ENCODE measurements around the gene GPAT2.
"Not testable (repeated sequence)": the region's sequence is repeated elsewhere in the genome, so short reads cannot be mapped to it uniquely, and the experiment has no call there.

GPAT2 gene

DNA sequence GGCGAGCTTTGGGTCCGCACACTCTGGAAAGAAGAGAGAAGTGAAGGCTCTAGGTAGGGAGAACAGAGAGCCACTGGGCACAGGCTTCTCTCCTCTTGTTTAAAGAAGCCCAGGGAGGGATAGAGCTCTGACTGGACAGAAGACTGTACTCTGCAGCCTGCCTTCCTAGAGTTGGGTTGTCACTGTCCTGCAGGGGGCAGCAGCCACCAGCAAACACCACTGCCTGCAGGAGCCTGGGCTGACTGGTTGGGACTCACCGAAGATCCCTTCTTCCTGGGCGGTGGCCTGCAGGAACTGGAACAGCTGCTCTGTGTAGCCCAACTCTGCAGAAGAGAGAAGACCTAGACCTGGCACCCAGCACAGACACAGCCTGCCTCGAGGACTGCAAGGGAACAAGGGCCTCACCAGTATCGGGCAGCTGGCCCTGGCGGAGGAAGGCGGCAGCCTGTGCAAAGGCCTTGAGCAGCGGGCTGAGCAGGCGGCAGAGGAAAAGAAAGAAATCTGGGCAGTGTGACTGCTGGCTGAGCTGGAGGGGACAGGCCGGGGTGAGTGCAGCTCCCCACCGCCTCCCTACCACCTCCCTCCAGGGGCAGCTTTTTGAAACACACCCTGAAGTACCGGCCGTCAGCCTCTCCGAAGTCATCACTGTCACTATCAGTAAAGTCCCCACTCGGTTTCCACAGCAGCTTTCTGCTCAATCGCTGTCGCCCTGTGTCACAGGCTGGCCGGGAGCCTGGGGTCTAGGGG lies 11.8 kb downstream of the GPAT2 start:
- DNase-seq: peak; percentile 85

DNA sequence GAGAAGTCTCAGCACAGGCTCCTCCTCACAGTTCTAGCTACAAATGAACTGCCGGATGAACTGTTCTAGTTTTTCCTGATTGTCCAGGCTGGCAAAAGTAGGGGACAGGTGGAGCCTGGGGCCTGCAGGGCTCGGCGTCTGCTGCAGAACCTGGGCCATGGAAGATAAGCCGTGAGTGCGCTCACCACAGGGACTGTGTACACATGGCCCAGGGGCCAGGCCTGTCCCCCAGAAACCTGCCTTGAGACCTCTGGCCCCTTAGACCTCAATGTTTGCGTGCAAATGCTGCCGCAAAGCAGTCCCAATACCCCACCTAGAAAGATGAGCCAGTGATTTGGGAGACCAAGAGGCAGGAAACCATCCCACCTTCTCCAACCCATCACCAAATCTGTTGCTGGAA lies 12.6 kb downstream of the GPAT2 start:
- not testable (repeated sequence) for DNase-seq

DNA sequence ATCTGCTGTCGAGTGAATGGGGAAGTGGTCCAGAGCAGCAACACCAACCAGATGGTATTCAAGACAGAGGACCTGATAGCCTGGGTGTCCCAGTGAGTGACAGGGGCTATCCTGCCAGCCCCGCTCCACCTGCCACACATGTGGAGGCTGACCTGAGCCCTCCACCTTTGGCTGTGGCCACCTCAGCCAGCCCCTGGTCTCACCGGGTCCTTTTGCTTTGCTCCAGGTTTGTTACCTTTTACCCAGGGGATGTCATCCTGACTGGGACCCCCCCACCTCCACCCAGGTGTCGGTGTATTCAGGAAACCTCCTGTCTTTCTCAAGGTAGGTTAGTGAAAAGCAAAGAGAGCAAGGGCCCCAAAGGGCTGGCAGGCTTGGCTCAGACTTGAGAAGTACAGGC lies 13.6 kb downstream of the GPAT2 start:
- not testable (repeated sequence) for DNase-seq

DNA sequence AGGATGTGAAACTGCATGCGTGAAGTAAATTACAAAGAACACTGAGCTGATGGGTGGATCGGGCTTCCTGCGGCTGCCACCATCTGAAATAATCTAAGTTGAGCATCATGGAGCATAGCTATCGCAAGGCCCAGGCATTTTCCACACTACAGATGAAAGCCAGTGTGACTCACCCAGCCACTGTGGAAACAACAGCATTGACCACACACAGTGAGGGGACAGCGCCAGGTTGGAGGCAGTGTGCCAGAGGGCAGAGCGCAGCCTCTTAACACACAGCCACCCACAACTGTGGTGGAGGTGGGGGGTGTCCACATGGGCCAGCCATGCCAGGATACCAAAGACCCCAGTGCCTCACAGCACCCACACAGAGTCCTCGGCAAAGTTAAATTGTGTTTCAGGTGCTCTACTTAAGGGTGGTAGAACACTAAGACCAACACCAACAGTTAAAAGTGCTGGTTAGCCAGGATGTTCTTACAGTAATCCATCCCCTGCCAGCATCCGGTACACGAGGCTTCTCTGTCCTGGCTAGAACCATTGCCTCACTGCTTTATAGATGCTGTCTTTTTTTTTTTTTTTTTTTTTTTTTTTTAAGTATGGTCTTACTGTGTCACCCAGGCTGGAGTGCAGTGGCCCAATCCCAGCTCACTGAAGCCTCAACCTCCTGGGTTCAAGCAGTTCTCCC lies 14.7 kb downstream of the GPAT2 start:
- not testable (repeated sequence) for DNase-seq

DNA sequence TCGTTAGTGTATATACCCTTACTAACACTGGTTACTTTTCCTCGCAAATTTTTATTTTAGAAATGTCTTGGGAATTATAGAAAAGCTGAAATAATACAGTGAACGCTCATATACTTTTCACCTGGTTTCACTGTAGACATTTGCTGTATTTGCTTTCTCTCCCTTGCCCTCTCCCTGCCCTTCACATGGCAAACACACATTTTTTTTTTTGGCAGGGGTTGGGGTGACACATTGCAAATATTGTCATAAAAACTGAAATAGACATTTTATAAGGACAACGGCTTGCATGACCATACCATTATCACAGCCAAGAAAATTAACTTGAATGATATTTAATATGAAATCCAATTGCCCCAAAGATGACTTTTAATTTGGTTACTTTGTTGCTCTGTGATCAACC lies 18.4 kb downstream of the GPAT2 start:
- not testable (repeated sequence) for DNase-seq

DNA sequence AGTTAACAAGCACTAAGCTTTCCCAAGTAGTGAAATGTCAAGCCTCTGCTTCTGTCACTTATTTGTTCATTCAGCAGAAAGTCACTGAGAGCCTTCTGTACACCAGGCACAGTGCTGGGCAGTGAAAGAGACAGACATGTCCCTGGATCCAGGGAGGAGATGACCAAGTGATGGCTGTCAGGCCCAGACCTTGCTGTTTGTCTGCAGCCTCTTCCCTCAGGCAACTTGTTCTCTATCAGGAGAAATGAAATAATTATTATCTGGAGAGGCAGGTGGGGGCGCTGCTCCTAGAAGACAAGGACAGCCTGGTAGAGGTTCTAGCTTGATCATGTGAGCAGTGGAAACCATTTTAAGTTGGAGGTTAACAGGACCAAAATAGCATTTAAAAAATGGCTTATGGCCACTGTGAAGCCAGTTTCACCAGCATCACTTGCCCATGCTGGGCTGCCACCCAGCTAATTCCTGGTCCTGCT lies 21.9 kb downstream of the GPAT2 start:
- DNase-seq: not testable (repeated sequence)

DNA sequence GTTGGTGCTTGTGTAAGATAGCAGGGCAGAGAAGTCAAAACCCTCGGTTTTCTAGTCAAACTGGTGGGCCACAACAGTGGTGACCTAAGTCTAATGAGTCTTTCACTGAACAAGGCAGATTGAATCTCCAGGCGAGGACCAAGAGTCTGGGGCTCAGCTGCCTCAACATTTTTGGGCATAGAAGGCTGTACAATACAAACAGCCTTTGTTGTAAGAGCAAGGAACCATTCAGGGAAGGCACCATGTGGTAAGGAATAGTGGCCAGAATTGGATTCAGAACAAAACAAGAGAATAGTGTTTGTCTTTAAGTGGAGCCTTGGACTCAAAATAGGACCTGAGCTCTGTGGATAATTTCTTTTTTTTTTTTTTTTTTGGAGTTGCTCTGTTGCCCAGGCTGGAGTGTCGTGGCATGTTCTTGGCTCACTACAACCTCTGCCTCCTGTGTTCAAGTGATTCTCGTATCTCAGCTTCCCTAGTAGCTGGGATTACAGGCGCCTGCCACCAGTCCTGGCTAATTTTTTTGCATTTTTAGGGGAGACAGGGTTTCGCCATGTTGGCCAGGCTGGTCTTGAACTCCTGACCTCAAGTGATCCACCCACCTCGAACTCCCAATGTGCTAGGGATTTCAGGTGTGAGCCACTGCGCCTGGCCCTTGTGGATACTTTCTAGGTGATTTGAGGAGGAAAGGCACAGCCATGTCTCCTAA lies 22.5 kb downstream of the GPAT2 start:
- DNase-seq: not testable (repeated sequence)

DNA sequence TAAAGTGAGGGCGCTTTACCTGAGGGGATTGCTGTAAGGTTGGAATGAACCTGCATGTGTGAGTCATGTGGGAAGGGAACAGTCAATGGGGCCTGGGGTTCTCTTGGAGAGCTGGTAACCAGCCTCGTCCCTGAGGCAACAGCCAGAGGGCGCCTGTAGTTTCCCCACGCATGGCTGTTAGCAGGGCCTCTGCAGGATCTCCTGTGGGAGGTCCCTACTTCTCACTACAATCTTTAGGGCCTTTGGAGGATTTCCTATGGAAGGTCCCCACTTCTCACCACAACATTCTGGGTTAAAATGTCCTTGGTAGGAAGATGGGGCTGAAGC lies 23.6 kb downstream of the GPAT2 start:
- peak; percentile 31 for DNase-seq

DNA sequence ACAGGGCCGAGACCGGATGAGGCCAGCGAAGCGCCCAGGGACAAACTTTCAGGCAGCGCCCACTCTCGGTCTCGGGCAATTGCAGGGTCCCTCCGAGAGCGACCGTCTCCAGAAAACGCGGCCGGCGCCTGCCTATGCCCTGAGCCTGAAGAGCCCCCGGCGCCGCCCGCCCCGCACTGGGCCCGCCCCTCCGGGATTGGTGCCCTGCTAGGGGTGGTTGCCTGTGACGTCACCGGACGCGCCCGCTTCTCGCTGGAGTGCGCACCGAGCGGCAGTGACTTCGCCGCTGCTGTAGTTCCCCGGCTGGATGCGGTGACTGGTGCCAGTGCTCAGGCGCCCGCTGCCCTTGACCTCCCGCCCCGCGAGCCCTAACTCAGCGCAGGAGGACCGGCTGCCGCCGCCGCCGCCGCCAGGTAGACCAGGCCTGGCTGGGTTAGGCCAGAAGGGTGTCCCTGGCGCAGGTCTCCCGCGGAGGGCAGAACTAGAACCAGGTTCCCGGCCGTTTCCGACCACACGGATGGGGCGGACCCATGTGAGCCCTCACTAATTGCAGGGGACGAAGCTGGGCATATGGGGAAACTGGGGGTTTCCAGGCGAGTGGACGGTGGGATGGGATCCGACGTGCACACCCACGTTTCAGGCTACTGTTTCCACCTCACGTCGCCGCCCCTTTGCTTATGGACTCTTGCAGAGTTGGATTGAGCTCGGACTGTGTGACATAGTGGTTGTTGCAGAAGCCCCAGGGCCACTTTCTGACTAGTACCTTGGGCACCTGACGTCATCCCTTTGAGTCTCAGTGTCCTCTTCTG lies 24.2 kb downstream of the GPAT2 start:
- DNase-seq: peak; percentile 88

DNA sequence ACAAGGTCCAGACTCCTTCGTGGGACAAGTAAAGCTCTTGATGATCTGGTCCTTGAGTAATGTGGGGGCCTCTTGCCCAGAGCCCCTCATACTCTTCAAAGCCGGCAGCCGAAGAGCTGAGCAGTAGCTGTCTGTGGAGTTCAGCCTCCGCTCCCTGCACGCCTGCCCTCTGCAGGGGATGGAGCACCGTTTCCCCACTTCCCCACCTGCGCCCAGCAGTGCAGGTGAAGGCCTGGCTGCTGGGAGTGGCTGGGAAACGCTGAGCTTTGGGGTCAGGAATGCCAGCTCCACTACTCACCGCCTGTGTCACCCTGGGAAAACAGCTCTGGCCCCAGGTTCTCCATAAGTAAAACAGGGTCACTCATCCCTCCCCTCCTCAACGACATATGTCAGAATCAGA lies 24.9 kb downstream of the GPAT2 start:
- not testable (repeated sequence) for DNase-seq

DNA sequence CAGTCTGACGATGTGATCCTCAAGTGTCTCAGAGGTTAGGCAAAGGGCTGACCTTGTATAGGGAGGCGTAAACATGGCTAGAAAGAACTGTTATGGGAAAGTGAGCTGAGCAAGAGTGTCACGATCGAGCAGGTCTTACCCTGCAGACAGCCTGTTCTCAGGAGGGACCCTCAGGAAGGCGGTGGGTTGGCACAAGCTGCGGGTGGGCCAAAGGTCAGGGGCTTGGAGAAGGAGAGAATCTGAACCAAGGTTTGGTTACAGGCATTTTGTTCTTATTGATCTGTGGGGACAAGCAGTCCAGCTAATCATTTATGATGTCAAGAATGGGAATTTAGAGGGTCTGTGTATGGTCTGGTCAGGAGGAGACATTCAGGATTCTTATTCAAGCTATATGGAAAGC lies 26.7 kb downstream of the GPAT2 start:
- DNase-seq: not testable (repeated sequence)

DNA sequence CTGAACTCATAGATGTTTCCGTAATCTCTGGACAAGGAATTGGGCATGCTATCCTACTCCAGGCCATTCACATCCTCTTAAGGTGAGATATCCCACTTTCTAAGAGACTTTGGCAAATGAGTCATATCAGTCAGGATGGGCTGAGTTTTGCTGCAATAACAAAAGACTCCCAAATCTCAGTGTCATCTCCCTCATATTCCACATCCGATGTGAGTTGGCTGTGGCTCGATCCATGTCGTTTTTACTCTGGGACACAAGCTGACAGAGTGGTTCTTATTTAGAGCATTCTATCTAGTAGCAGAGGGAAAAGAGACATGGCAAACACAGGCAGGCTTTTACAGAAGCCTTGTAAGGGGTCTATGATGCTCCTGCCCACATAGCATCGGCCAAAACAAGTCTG lies 28.5 kb downstream of the GPAT2 start:
- DNase-seq: not testable (repeated sequence)

DNA sequence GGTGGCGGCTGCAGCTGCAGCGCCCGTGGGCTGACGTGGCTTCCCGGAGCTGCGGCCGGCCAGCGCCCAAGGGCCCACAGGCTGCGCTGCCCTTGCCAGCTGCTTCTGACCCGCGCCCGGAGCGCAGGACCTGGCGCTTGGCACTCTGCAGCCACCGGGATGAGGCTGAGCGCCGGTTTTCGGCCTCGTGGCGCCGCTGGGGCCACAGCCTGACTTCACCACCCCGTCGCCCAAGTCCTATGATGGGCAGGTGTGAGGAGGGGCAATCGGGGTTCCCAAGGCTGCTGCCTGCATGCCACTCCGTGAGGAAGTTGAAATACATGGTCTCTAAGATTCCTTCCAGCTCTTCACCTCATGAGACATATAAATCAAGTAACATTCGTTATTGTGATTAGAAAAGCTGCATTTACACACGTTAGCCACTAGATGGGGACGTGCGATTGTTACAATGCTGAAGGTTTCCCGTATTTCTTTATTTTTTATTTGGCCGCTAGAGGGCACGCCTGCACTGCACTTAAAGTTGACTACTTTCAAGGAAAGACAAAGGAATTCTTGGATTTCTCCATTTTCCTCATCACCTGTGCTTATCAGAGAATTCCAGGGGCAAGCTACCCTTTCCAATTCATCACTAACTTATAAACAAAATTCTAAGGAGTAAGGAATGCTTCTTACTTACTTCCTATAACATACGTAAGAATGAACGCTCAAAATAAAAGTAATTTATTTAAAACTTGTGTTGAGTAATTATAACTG lies 42.0 kb downstream of the GPAT2 start:
- DNase-seq: peak; percentile 4

DNA sequence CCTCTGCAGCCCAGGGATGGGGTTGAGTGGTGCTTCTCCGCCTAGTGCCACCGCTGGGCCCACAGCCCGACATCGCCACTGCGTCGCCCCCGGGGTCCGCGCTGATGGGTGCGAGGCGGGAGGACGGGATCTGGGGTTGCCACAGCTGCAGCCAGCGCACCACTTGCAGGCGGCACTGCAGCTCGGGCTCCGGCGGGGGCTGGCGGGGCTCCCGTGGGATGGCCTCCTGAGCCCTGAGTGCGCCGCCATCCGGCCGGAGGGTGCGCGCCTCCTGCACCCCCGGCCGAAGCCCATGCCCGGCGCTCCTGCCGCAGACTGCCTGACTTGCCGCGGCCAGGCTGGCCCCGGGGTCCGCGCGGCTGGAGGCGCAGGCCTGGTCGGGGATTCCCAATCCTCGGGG lies 42.6 kb downstream of the GPAT2 start:
- not testable (repeated sequence) for DNase-seq

DNA sequence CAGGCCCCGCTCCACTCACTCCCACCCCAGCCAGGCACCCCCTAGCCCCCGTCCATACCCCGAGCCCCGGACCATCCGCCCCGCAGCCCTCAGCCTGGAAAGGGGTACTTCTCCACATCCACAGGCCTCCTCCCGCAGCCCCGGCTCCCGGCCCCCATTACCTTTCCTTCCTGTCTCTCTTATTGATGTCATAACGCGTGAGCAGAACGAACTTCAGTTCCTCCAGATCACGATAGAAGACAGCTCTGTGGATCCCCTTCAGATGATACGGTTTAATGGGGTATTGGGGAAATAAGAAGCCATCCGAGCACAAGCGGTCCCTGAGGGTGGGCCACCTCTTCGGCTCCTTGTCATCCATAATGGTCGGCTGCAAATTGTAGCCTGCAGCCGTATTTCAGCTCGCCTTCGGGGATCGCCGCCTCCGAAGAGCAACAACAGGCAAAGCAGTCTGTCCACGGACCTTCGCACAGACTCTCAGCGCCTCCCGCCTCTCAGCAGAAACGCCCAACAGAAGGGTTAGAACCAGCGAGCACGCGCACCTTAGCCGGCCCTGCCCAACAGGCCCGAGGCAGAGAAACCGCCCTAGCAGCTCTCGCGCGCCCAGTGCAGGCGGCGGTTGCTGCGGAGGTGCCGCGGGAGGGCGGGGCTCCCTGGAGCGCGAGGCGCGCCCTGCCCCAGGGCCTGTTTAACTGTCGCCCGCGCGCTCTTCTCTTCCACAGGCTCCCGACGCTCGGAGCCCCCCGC lies 43.2 kb downstream of the GPAT2 start, which contains the start of gene ANKRD36C:
TSS of gene ANKRD36C (minus strand) at position 474 of the 744 bp plus-strand sequence. CDS start at position 358, 116 bp downstream.
- peak; percentile 15 for DNase-seq

DNA sequence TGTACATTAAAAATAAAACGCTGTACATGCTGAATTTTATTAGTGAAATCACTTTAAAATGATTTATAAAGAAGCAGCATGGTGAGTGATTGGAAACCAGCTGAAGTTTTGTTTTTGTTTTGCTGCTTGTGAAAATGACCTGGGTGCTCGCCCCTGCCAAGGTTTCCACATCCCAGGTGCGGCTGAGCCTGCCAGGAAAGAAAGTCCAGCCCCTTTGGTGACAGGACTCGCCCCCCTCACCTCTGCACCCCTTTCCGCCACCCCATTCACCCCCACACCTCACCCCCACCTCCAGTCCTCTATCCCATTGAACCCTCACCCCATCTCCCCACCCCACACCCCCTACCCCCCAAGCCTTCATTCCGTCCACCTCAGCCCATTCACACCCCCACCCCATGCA lies 43.8 kb downstream of the GPAT2 start:
- DNase-seq: not testable (repeated sequence)
